ENCODE results near the gene SHD.

Gene SHD

DNA sequence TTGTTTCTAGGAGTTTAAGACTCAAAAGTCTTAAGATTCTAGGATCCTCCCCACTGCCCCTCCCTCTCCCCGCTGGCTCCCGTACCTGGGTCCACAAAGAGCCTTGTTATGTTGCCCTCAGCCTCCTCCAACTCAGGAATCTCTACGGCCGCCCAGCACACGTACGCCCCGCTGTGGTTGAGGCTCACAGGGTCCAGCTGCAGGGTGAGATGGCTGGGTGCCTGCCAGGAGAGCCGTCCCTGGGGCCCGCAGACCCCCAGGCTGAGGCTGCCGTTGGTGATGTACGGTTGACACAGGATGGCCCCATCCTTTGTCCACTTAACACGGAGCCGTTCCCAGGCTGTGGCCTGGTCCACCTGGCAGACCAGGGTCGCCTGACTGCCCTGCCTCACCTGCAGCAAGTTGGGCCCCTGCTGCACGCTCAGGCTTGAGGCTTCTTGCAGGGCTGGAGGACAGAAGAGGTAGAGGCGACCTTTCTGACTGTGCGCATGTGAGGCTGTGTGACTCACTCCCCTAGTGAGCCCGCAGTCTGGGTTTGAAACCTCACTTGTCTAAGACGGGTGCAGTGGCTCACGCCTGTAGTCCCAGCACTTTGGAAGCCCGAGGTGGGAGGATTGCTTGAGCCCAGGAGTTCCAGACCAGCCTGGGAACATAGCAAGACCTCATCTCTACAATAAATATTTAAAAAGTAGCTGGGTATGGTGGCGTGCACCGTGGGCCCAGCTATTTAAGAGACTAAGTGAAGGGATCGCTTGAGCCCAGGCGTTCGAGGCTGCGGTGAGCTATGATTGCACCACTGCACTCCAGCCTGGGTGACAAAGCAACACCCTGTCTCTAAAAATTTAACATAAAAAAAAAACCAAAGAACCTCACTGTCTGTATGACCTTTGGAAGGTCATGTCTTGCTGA lies 19.1 kb downstream of the SHD start:
- DNase-seq: no peak

DNA sequence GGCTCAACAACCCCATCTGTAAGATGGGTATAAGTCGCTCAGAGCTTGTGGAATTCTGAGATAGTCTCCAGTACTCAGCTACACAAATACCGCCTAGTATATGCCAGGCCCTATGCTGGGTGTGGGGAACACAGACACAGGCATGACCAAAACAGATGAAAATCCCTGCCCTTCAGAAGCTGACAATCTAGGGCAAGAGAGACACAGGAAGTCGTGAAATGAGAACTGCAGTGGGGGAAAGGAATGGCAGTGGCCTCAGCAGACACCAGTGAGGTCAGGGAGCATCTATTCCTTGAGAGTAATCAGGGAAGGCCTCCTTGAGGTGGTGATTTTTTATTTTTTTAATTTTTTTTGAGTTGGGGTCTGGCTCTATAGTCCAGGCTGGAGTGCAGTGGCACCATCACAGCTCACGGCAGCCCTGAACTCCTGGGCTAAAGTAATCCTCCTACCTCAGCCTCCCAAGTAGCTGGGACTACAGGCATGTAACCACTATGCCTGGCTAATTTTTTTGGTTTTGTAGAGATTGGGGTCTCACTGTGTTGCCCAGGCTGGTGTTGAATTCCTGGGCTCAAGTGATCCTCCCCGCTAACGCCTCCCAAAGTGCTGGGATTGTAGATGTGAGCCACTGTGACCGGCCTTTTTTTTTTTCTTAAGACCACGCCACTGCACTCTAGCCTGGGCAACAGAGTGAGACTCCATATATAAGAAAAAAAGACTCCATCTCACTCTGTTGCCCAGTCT lies 19.9 kb downstream of the SHD start:
- no peak for DNase-seq

- DNase-seq: no peak
These were observed 21.5 kb downstream of the SHD start for GRCh38 chr19:4300589-4300988.

DNA sequence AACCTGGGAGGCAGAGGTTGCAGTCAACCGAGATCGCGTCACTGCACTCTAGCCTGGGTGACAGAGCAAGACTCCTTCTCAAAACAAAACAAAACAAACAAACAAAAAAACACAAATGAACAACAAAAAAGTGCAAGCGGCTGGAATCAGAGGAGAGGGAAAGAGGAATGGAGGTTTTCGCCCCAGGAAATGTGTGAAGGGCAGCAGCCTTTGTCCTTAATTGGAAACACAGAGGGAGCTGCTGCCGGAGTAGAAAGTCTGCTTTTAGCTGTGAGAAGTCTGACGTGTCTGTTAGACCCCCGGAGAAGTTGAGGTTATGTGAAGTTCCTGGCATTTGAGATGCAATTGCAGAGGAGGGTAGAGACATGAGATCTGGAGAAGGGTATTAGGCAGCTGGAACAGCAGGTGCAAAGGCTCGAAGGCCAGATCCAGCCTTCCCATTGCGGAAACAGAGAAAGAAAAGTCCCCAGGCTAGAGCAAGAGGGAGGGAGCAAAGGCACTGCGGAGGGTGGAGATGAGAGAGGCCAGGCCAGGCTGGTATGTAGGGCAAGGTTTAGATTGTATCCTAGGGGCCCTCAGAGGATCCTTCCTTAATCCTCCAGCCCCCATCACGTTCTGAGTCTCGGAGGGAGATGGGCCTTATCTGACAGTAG lies 22.6 kb downstream of the SHD start:
- no peak for DNase-seq

DNA sequence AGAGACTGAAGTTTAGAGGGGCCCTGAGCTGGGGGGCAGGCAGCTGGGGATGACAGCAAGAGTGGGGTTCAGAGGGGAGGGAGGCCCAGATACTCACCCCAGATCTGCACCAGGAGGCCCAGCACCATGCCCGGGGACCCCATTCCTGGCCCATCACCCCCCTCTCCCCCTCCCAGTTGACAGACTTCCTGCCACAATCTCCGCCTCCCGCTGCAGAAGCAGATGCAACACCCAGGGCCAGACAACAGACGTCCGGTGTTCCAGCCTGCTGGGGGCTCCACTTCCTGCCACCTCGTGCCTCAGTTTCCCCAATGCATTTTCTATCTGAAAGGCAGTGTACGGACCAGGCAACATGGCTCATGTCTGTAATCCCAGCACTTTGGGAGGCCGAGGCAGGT lies 23.2 kb downstream of the SHD start, which contains the start of gene TMIGD2:
TSS of gene TMIGD2 (minus strand) at position 147 of the 398 bp plus-strand sequence. CDS start at position 143, 4 bp downstream.
- no peak for DNase-seq

DNA sequence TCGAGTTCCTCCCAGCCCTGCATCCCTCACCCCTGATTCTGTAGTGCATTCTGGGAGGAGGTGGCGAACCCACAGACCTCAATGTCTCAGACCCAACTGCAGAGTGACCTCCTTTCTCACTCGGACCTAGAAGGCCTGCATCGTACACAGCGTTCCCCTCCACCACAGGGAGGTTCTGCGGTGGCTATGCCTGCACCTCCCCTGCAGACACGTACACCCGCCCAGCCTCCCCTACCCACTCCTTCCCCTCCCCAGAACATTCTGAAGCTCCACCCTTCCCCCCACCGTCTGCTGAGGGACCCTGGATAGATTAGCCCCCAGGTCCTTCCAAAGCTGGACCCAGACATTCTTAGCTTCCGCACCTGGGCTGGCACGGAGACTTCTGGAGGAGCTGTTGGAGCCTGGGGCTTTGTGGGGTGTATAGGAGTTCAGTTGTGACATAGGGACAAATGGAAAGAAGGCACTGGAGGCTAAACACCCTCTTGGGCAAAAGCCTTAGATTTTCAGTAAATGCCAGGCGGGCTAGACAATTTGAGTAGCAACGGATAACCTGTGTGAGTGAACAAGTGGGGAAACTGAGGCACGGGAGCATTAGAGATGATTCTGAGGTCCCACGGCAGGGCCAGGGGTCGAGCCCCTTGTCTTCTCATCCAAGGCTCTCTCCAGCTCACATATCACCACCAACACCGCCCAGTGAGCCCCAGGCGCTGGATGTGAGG lies 24.9 kb downstream of the SHD start:
- no peak for DNase-seq

DNA sequence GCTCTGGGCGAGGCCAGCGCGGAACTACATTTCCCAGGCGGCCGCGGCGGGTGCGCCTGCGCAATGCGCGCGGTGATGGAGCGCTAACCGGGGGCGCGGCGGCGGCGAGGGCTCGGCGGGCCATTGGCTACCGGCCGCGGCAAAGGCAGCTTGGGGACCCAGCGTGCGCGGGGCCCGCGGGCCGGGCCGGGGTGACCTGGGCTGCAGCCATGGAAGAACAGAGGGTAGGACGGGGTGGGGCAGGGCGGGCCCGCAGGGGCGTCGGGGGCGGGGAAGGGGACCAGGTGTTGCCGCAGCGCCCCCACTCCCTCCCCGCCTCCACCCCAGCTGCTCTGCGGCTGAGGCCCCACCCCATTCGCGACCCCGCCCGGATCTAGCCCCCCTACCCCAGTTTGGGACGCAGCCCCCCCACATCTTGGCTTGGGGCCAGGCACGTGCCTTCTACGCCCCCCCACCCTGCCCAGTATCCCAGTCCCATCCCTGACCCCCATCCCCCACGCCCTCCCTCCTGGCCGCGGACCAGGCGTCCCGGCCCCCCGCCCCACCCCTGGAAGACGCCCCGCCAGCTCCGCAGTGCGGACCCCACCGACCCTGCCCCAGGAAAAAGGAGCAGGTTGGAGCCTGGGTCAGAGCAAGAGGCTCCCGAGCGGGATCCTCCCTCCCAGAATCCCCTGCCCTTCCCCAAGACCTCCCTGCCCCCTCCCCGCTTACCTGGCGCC lies 25.6 kb downstream of the SHD start, which contains the start of gene FSD1:
TSS of gene FSD1 (plus strand) at position 61 of the 719 bp plus-strand sequence. CDS start at position 210, 149 bp downstream.
- DNase-seq: peak in 39 of 58 donors; percentile 5 to 69 (median 25)

- DNase-seq: no peak
These were observed 26.2 kb downstream of the SHD start for GRCh38 chr19:4305257-4305612.

GRCh38 chr19:4305659-4306058 lies 26.6 kb downstream of the SHD start:
- DNase-seq: no peak

DNA sequence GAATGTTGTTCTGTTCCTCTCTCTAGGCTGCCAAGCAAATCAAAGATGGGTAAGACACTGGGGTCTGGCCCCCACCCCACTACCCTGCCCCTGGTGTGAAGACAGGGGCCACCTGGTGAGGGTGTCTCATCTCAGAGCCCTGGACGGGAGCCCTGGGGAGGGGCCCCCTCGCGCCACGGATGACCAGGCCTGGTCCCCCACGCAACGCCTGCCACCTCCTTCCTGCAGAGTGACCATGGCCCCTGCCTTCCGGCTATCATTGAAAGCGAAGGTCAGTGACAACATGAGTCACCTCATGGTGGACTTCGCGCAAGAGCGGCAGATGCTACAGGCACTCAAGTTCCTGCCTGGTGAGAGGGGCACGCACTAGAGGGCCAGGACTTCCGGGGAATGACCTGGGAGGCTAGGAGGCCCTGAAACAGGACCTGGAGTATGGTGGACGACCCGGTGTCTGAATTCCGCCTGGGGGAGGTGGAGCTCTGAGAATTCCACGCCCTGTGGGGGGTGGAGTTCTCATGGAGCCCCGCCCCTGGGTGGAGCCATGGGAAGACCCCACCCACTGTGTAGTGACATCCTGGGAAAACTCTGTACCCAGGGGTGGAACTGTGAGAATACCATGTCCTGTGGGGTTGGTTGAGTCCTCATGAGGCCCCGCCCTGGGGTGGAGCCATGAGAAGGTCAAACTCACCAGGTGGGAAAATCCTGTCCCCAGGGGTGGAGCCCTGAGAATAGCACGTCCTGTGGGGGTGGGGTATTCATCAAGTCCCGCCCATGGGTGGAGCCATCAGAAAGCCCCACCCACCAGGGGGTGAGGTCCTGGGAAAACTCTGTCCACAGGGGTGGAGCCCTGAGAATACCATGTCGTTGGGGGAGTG lies 31.4 kb downstream of the SHD start:
- DNase-seq: no peak

DNA sequence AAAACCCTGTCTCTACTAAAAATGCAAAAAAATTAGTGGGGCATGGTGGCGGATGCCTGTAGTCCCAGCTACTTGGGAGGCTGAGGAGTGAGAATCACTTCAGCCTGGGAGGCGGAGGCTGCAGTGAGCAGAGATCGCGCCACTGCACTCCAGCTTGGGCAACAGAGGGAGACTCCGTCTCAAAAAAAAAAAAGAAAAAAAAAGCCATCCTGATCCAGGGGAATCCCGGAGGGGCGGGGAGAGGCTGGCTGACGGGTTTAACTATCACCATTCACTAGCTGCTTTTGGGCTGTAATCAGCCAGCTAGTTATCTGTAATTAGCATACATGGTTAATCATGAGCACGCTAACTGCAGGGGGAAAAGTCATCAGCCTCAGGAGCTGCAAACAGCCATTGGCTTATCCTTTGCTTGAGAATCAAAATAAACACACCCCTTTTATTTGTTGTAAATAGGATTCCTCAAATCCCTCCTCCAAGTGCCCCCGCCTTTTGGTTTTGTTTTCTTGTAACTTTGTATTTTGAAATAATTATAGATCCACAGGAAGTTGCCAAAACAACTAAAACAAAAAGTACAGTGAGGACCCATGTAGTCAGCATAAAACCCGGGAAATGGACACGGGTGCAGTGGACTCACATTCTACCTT lies 34.9 kb downstream of the SHD start:
- DNase-seq: no peak

DNA sequence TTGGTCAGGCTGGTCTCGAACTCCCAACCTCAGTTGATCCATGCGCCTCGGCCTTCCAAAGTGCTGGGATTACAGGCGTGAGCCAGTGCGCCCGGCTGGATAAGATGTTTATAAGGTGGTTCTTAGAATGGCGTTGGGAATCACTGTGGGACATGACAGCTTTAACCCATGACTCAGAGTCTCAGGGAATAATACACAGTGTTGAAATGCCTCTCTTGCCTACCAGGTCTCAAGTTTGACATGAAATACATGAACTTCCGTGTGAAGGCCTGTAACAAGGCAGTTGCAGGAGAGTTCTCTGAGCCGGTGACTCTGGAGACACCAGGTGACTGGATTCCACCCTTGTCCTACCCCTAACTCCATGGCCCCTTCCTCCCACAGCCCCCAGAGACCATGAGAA lies 37.9 kb downstream of the SHD start:
- DNase-seq: no peak

GRCh38 chr19:4318460-4318859 lies 39.4 kb downstream of the SHD start:
- DNase-seq: no peak

DNA sequence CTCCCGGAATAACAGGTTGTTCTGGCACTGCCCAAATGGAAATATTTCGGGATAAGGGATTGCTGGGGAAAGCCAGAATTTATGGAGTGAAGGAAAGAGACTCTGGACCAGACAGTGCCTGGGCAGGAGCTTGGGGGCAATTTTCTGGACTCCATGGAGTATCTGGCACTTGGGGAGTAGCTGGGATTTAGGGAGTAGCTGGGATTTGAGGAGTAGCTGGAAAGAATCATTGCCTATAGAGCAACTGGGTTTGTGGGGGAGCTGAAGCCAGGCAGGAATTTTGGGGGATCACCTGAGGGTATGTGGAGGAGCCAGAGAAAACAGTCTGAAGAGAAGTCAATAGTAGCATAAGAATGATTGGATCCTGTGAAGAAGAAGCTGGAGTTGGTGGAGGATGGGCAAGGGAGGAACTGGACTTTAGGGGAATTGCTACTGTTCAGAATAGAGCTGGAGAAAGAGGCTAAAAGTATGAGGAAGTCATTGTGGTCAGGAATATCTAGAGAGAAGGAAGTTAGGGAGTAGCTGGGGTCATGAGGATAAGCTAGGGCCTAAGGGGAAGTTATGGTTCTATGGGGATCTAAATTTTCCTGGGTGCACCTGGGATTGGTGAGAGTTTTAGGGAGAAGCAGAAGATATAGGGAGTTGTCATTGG lies 40.1 kb downstream of the SHD start:
- DNase-seq: no peak

GRCh38 chr19:4320419-4320818 lies 41.4 kb downstream of the SHD start:
- no peak for DNase-seq

DNA sequence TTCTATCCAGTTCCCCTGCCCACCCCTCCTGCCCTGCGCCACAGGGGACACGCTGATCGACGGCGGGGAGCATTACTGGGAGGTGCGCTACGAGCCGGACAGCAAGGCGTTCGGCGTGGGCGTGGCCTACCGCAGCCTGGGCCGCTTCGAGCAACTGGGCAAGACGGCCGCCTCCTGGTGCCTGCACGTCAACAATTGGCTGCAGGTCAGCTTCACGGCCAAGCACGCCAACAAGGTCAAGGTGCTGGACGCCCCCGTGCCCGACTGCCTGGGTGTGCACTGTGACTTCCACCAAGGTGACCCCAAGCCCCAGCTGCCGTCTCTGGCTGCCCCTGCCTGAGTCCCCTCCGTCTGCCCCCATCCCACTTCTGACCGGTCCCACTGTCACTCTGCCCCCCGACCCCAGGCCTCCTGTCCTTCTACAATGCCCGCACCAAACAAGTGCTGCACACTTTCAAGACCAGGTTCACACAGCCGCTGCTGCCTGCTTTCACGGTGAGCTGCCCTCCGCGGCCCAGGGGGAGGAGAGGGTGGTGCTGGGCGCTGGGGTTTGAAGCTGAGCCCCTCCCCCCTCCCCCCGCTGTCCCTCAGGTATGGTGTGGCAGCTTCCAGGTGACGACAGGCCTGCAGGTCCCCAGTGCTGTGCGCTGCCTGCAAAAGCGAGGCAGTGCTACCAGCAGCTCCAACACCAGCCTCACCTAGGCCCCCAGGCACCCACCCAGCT lies 44.0 kb downstream of the SHD start:
- no peak for DNase-seq

DNA sequence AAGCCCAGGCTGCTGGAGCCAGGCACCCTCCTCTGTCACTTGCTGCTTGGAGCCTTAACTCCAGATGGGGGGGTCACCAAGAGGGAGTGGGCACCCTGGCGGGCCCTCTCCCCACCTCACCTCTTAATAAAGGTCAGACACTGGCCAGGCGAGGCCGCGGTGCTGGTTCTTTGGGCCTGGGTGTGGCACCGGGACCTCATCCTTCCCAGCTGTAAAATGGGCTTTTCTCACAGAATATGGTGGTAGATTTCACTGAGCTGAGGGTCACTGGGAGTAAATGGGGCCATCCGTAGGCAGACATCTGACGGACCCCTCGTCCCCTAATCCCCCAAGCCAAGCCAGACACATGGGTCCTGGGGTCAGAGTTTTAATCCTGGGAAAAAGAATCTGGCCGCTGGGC lies 44.6 kb downstream of the SHD start:
- DNase-seq: no peak

- no peak for DNase-seq
These were observed 45.2 kb downstream of the SHD start for GRCh38 chr19:4324228-4324627.
